Esophagus squamous epithelium (tissue), 4 donors: Measurements from ENCODE around the gene CNNM1.

Experiments
- CTCF ChIP-seq, 6 experiments: fragments of 450-650 bp in 4 of 6; fragments of 200-600 bp in 2 of 6; sonication (generic) in 2 of 6; IDR thresholded peaks; one replicate each; pipeline ENCODE4 v1.5.1; 2016 to 2019; ENCODE audit warnings: antibody characterized with exemption in 6 of 6, mild to moderate bottlenecking in 4 of 6, moderate library complexity in 4 of 6
- POLR2A ChIP-seq, 4 donors: fragments of 450-650 bp; IDR thresholded peaks; one replicate each; pipeline ENCODE4 v1.6.1; 2017; ENCODE audit warnings: antibody characterized with exemption in 4 of 4, mild to moderate bottlenecking in 4 of 4, moderate library complexity in 3 of 4

- no peak for TF ChIP-seq CTCF (IDR thresholded peaks at IDR 0.05)
- no peak for TF ChIP-seq POLR2A (IDR thresholded peaks at IDR 0.05)
Measured at GRCh38 chr10:99424656-99425055, 95.5 kb downstream of the CNNM1 start.
